OCI-LY3 (cell line): ENCODE results near the gene ZNF500.

Experiments used
- CTCF ChIP-seq: fragments of 200-600, 300-600 bp; sonication (generic); IDR thresholded peaks from 2 replicates; pipeline ENCODE4 v1.5.1; 2014; ENCODE audit warnings: antibody characterized with exemption, low read length, low read depth
- EZH2phosphoT487 ChIP-seq: fragments of 200-600 bp; shearing (Covaris generic); IDR thresholded peaks from 2 replicates; pipeline ENCODE4 v1.6.1; 2018; ENCODE audit warnings: antibody characterized with exemption, mixed run types, low read depth

- TF ChIP-seq CTCF, result no peak
- no peak for TF ChIP-seq EZH2phosphoT487
Measured at GRCh38 chr16:4746991-4747574, 19.9 kb downstream of the ZNF500 start.
